ENCODE data around the gene EIF4E3. TPM values are rescaled to one million over a fixed set of nuclear protein-coding genes. Genes with fewer than 3 reads are reported as not detected.

The EIF4E3 gene
- total RNA-seq, 1 donor from 2014 or later = 48.9 TPM

DNA sequence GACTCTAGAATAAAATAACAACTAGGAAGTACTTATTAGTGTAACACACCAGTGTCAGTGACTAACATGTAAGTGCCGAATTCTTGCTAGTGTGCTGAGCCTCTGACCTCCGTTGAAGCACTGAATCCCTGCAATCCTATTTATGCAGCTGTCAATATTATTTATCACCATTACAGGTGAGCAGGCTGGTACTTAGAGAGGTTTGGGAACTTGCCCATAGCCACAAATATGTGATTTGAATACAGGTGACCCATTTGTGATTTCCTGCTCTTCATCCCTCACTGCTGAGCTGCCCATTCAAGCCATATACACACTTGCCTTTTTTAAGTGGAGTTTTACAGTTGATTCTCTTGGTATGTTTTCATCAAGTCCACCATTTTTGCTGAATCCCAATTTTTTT lies 12.2 kb downstream of the EIF4E3 start:
- intact Hi-C loops (cut with micrococcal nuclease) = loop anchor here (10.0 kb wide), 2 partner anchors 152 to 1112 kb away; no protein-coding TSS in a partner anchor
- no peak overlapping the region for H3K4me3 ChIP-seq
- no peaks in the 10 kb centered on the region for H3K9me3 ChIP-seq (replicated peaks)
- DNase-seq = no peak
- H3K4me1 ChIP-seq = peaks cover 25% of the 10 kb centered on the region
- peaks cover 8% of the 10 kb centered on the region for H3K36me3 ChIP-seq
- no peak overlapping the region for H3K27ac ChIP-seq (replicated peaks)
- H3K27me3 ChIP-seq (ENCODE audit: low read depth) = no peaks in the 10 kb centered on the region
- TF ChIP-seq CTCF (IDR thresholded peaks at IDR 0.05; ENCODE audit: borderline replicate concordance) = no peak

GRCh38 chr3:71710906-71711494 lies 14.2 kb downstream of the EIF4E3 start:
- intact Hi-C loops (cut with micrococcal nuclease) = loop anchor here (10.0 kb wide), 2 partner anchors 154 to 1114 kb away; no protein-coding TSS in a partner anchor

GRCh38 chr3:71709908-71710511 lies 15.2 kb downstream of the EIF4E3 start:
- Histone ChIP-seq H3K27me3 (ENCODE audit: low read depth) (no peaks in the 10 kb centered on the region), H3K27ac (replicated peaks) (no peak overlapping the region), H3K36me3 (peaks cover 8% of the 10 kb centered on the region), H3K4me3 (no peak overlapping the region), H3K4me1 (peaks cover 23% of the 10 kb centered on the region), H3K9me3 (replicated peaks) (no peaks in the 10 kb centered on the region)
- no peak for TF ChIP-seq CTCF (IDR thresholded peaks at IDR 0.05; ENCODE audit: borderline replicate concordance)
- DNase-seq = no peak
- intact Hi-C loops (cut with micrococcal nuclease) = loop anchor here (10.0 kb wide), 2 partner anchors 155 to 1115 kb away; no protein-coding TSS in a partner anchor

More at GRCh38 chr3:71710906-71711494, 14.2 kb downstream of the EIF4E3 start:
- H3K4me1 ChIP-seq = peaks cover 25% of the 10 kb centered on the region
- no peak for DNase-seq
- no peak overlapping the region for H3K4me3 ChIP-seq
- H3K27me3 ChIP-seq (ENCODE audit: low read depth) = no peaks in the 10 kb centered on the region
- peak; percentile 68 for TF ChIP-seq CTCF (IDR thresholded peaks at IDR 0.05; ENCODE audit: borderline replicate concordance)
- no peaks in the 10 kb centered on the region for H3K9me3 ChIP-seq (replicated peaks)
- peaks cover 8% of the 10 kb centered on the region for H3K36me3 ChIP-seq
- H3K27ac ChIP-seq (replicated peaks) = no peak overlapping the region

DNA sequence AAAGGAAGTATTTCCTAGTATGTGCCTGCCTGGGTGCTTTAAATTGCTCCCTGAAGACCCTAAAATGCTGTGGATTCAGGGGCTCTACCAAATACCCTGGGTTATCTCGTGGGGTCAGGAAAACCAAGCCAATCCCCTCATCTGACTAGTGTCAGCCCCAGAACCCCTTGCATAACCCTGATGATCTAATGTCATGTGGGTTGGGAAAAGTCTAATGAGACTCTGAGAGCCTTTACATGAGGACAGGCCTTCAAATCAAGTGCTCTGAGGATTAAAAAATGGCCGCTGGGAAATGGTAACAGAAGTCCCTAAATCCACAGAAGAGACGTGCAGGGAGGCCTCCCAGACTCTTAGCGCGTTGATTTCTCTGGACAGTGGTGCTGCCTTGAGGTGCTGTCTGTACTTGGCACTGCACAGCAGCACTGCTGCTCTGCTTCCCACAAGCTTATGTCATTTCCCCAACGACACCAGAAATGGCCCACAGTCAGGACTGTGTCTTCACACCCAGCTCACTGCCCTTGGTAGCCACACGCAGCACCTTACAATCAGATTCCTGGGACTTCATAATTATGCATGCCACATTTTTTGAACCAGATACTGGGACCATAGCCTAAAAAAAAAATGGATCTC lies 16.6 kb downstream of the EIF4E3 start:
- intact Hi-C loops (cut with micrococcal nuclease) = no loop called here
- DNase-seq = peak; percentile 26
- no peak for TF ChIP-seq CTCF (IDR thresholded peaks at IDR 0.05; ENCODE audit: borderline replicate concordance)

GRCh38 chr3:71707595-71707994 lies 17.6 kb downstream of the EIF4E3 start:
- no peaks in the 10 kb centered on the region for H3K27me3 ChIP-seq (ENCODE audit: low read depth)
- no peaks in the 10 kb centered on the region for H3K9me3 ChIP-seq (replicated peaks)
- no peak for DNase-seq
- no peak overlapping the region for H3K27ac ChIP-seq (replicated peaks)
- intact Hi-C loops (cut with micrococcal nuclease) = no loop called here
- peaks cover 8% of the 10 kb centered on the region for H3K36me3 ChIP-seq
- TF ChIP-seq CTCF (IDR thresholded peaks at IDR 0.05; ENCODE audit: borderline replicate concordance) = no peak
- peaks cover 35% of the 10 kb centered on the region for H3K4me1 ChIP-seq
- H3K4me3 ChIP-seq = no peak overlapping the region

More for the DNA sequence above, 16.6 kb downstream of the EIF4E3 start:
- Histone ChIP-seq H3K9me3 (replicated peaks) (no peaks in the 10 kb centered on the region), H3K27ac (replicated peaks) (no peak overlapping the region), H3K36me3 (peaks cover 8% of the 10 kb centered on the region), H3K4me1 (peaks cover 26% of the 10 kb centered on the region), H3K4me3 (no peak overlapping the region), H3K27me3 (ENCODE audit: low read depth) (no peaks in the 10 kb centered on the region)

All from left ventricle myocardium inferior (tissue), 1 donor.